SK-N-SH treated with all-trans-retinoic acid at 6 μM for 48 hours (cell line): Measurements from ENCODE around the gene SUN5.

Source experiments
- ATAC-seq: fragments of 200-7000 bp; cut with Tn5 transposase; 3 replicates; pipeline ENCODE4 v1.9.1; 2020; ENCODE audit warnings: mild to moderate bottlenecking, moderate library complexity
- ARNTL ChIP-seq: fragments of 450-650 bp; formaldehyde crosslinking; IDR thresholded peaks from 2 replicates; pipeline ENCODE4 v1.5.0; 2020; ENCODE audit warnings: low read depth, mild to moderate bottlenecking, moderate library complexity, borderline replicate concordance
- BACH2 ChIP-seq: fragments of 250-450 bp; sonication (Bioruptor Pico); IDR thresholded peaks from 2 replicates; pipeline ENCODE4 v1.9.0; 2021; ENCODE audit warnings: mild to moderate bottlenecking, borderline replicate concordance
- CREB5 ChIP-seq: fragments of 250-450 bp; sonication (Bioruptor Pico); IDR thresholded peaks from 2 replicates; pipeline ENCODE4 v1.5.1; 2020; ENCODE audit warnings: low read depth, mild to moderate bottlenecking, moderate library complexity
- ESRRG ChIP-seq: fragments of 250-450 bp; sonication (Bioruptor Pico); IDR thresholded peaks from 2 replicates; pipeline ENCODE4 v1.6.1; 2021; ENCODE audit warnings: mild to moderate bottlenecking
- ISL1 ChIP-seq: fragments of 250-450 bp; sonication (Bioruptor Pico); IDR thresholded peaks from 2 replicates; pipeline ENCODE4 v2.1.2; 2022; ENCODE audit warnings: mild to moderate bottlenecking, moderate library complexity
- OSR1 ChIP-seq: fragments of 250-450 bp; sonication (Bioruptor Pico); IDR thresholded peaks from 2 replicates; pipeline ENCODE4 v1.8.0; 2022; ENCODE audit warnings: moderate library complexity, mild to moderate bottlenecking, inconsistent platforms
- PATZ1 ChIP-seq: fragments of 250-450 bp; sonication (Bioruptor Pico); IDR thresholded peaks from 2 replicates; pipeline ENCODE4 v1.8.0; 2020; ENCODE audit warnings: mild to moderate bottlenecking, moderate library complexity, borderline replicate concordance
- PPARA ChIP-seq: fragments of 250-450 bp; sonication (Bioruptor Pico); IDR thresholded peaks from 2 replicates; pipeline ENCODE4 v1.5.0; 2020; ENCODE audit warnings: mild to moderate bottlenecking, borderline replicate concordance
- SNAI2 ChIP-seq: fragments of 250-450 bp; sonication (Bioruptor Pico); IDR thresholded peaks from 2 replicates; pipeline ENCODE4 v1.5.0; 2020; ENCODE audit warnings: mild to moderate bottlenecking, moderate library complexity
- TCF4 ChIP-seq: fragments of 250-450 bp; sonication (Bioruptor Pico); IDR thresholded peaks from 2 replicates; pipeline ENCODE4 v1.8.0; 2021; ENCODE audit warnings: mild to moderate bottlenecking, moderate library complexity, borderline replicate concordance
- TSHZ2 ChIP-seq: fragments of 250-450 bp; sonication (Bioruptor Pico); IDR thresholded peaks from 2 replicates; pipeline ENCODE4 v1.5.0; 2020; ENCODE audit warnings: mild to moderate bottlenecking, moderate library complexity
- ZFP3 ChIP-seq: fragments of 250-450 bp; sonication (Bioruptor Pico); IDR thresholded peaks from 2 replicates; pipeline ENCODE4 v1.5.0; 2020; ENCODE audit warnings: mild to moderate bottlenecking, moderate library complexity
- ZFP30 ChIP-seq: fragments of 450-650 bp; formaldehyde crosslinking; IDR thresholded peaks from 2 replicates; pipeline ENCODE4 v1.5.0; 2022; ENCODE audit warnings: mild to moderate bottlenecking, moderate library complexity
- ZNF565 ChIP-seq: fragments of 450-650 bp; formaldehyde crosslinking; conservative IDR thresholded peaks from 2 replicates; pipeline ENCODE4 v1.5.0; 2020; ENCODE audit warnings: low read depth, mild to moderate bottlenecking, moderate library complexity
- ZNF70 ChIP-seq: fragments of 450-650 bp; formaldehyde crosslinking; IDR thresholded peaks from 2 replicates; pipeline ENCODE4 v1.5.0; 2020; ENCODE audit warnings: mild to moderate bottlenecking, moderate library complexity
- ZNF8 ChIP-seq: fragments of 450-650 bp; formaldehyde crosslinking; IDR thresholded peaks from 2 replicates; pipeline ENCODE4 v1.5.0; 2020; ENCODE audit warnings: mild to moderate bottlenecking, moderate library complexity
- TF ChIP-seq, protein P1 (sequence below): fragments of 250-450 bp; sonication (Bioruptor Pico); IDR thresholded peaks from 2 replicates; pipeline ENCODE4 v1.8.0; 2021; ENCODE audit warnings: low read depth, mild to moderate bottlenecking, moderate library complexity, borderline replicate concordance
- TF ChIP-seq, protein P2 (sequence below): fragments of 250-450 bp; sonication (Bioruptor Pico); IDR thresholded peaks from 2 replicates; pipeline ENCODE4 v1.5.1; 2021; ENCODE audit warnings: mild to moderate bottlenecking, moderate library complexity

SUN5 gene

DNA sequence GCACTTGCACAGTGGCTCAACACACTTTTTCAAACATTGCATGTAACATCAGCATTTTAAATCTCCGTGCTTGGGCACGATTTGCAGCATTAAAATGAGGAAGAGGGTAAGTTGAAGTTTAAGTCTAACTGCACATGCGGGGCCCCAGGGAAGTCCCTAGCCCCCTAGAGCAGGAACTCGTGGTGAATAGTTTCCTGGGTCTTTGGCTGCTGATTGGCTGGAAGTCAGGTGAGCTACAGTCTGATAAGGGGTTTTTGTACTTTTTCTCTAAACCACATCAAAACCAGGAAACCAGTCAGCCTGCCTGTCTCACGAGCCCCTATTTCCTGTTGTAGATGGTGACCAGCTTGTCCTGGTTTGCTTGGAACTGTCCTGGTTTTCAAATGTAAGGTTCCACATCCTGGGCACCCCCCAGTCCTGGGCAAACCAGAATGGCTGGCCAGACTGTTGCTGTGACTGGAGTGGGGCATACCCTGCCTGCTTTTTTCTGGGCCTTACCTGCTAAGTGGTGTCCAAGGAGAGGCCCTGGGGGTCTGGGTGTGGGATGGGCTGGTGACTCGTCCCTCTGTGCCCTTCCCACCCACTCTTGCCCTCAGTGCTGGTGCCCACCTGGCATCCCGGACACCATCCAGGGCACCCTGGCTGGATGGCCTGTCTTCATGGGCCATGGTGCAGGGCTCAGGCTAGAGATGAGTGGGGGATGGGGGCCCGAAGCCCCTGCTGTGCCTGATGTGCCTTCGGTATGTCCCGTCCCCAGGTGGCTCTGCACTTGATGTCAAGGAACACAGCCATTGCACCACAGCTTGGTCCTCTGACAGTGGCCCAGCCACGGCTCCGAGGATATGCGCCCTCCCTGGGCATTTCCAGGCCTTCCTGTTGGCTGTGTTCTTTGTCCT, 31.8 kb downstream of the SUN5 start:
- TF ChIP-seq ESRRG (CRISPR knock-in tag): no peak
- TF ChIP-seq, protein P1, sequence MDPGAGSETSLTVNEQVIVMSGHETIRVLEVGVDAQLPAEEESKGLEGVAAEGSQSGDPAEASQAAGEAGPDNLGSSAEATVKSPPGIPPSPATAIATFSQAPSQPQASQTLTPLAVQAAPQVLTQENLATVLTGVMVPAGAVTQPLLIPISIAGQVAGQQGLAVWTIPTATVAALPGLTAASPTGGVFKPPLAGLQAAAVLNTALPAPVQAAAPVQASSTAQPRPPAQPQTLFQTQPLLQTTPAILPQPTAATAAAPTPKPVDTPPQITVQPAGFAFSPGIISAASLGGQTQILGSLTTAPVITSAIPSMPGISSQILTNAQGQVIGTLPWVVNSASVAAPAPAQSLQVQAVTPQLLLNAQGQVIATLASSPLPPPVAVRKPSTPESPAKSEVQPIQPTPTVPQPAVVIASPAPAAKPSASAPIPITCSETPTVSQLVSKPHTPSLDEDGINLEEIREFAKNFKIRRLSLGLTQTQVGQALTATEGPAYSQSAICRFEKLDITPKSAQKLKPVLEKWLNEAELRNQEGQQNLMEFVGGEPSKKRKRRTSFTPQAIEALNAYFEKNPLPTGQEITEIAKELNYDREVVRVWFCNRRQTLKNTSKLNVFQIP (CRISPR knock-in tag): no peak
- no peak for TF ChIP-seq ZNF70
- no peak for TF ChIP-seq TCF4
- TF ChIP-seq TSHZ2 (CRISPR knock-in tag): no peak
- ATAC-seq: no peak

DNA sequence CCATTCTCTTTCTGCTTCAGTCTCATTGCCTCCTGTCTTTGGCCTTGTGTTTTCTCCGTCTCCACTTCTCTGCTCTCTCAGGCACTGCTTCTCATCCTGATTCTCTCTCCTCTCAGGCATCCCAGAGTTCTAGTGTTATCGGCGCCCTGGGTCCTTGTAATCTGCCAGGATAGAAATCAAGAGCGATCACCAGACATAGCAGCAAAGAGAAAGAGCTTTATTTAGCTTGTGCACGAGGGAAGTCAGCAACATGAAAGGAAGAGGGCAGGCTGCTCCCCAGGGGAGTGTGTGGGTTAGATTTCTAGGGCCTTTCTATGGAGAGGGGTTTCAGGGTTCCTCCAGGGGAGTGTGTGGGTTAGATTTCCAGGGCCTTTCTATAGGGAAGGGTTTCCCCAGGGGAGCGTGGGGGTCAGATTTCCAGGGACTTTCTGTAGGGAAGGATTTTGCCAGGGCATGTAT, 32.5 kb downstream of the SUN5 start:
- ATAC-seq: no peak
- TF ChIP-seq, protein P1 (CRISPR knock-in tag): no peak
- TF ChIP-seq, all 23 proteins: peak for 0

DNA sequence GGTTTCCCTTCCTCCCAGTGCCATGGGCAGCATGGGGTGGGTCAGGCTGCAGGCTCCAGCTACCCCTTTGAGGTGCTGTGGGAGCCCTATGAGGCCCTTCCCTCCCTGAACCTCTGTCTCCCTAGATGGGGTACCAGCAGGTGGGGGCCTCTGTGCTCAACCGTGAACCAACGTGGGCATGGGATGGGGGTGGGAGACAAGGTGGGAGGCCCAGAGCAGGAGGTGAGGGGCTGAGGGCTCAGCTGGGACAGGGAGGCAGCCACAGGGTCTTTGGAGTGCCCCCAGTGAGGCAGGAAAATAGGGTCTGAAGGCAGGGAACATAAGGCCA, 33.3 kb downstream of the SUN5 start:
- TF ChIP-seq ARNTL: no peak
- TF ChIP-seq ZFP30 (CRISPR knock-in tag): no peak
- no peak for TF ChIP-seq CREB5 (CRISPR knock-in tag)
- TF ChIP-seq SNAI2 (CRISPR knock-in tag): no peak
- no peak for TF ChIP-seq PPARA (CRISPR knock-in tag)
- no peak for TF ChIP-seq ZFP3
- TF ChIP-seq ZNF70: no peak
- TF ChIP-seq OSR1 (CRISPR knock-in tag): no peak
- TF ChIP-seq ZNF8: no peak
- no peak for TF ChIP-seq ESRRG (CRISPR knock-in tag)
- no peak for TF ChIP-seq PATZ1 (CRISPR knock-in tag)
- TF ChIP-seq, protein P2, sequence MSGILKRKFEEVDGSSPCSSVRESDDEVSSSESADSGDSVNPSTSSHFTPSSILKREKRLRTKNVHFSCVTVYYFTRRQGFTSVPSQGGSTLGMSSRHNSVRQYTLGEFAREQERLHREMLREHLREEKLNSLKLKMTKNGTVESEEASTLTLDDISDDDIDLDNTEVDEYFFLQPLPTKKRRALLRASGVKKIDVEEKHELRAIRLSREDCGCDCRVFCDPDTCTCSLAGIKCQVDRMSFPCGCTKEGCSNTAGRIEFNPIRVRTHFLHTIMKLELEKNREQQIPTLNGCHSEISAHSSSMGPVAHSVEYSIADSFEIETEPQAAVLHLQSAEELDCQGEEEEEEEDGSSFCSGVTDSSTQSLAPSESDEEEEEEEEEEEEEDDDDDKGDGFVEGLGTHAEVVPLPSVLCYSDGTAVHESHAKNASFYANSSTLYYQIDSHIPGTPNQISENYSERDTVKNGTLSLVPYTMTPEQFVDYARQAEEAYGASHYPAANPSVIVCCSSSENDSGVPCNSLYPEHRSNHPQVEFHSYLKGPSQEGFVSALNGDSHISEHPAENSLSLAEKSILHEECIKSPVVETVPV (CRISPR knock-in tag): no peak
- no peak for TF ChIP-seq BACH2 (CRISPR knock-in tag)
- TF ChIP-seq ISL1: no peak
- no peak for TF ChIP-seq ZNF565 (CRISPR knock-in tag)
- ATAC-seq: no peak
